A549 treated with AZD9567 at 1 μM for 4 hours (cell line): Measurements from ENCODE around the gene ACAD10. TPM values are rescaled to one million over a fixed set of nuclear protein-coding genes. Genes with fewer than 3 reads are reported as not detected.

Experiments used
- total RNA-seq: library from RNA; stranded (reverse); fragments of 200-300 nt; extraction: Qiagen RNA extraction; gene quantifications from 5 replicates; pipeline ENCODE4 v1.2.3, GENCODE V29; 2022; ENCODE audit not compliant: insufficient read depth

Gene ACAD10
- total RNA-seq, result 10.2 to 13.1 TPM (median 10.4 TPM) in 5 replicates

DNA sequence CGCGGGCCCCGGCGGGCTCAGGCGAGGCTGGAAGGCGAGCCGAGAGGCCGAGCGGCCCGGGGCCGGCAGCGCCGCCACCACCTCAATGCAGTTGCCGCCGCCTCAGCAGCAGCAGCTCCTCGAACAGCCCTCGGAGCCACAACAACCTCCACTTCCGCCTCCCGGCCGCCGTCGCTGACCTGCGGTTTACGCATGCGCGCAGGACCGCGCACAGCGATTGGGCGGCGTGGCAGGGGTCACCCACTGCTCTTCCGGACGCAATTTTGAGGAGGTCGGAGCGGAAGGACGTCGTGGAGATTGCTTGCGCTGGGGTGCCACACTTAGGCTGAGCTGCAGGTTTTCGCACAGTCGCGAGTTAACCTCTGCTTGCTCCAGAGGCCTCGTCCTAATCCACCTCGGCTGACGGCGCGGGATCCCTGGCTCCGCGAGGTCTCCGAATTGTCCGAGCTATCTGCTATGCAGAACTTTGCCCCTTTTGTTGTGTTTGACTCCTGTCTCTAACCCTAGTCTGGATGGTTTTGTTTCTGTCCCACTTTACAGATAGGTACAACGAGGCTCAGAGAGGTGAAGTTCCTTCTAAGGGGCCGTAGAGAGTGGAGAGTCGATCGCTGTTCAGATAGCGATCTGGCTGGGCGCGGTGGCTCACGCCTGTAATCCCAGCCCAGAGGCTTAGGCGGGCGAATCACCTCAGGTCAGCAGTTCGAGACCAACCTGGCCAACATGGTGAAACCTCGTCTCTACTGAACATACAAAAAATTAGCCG lies at the start of gene ACAD10, which contains the start of gene BRAP:
Gene ACAD10 (plus strand): TSS at position 243 of the 763 bp plus-strand sequence. CDS start 6,657 bp downstream, outside the sequence.
Gene BRAP (minus strand): TSS at position 146 of the 763 bp plus-strand sequence. CDS start 164 bp downstream, outside the sequence.

DNA sequence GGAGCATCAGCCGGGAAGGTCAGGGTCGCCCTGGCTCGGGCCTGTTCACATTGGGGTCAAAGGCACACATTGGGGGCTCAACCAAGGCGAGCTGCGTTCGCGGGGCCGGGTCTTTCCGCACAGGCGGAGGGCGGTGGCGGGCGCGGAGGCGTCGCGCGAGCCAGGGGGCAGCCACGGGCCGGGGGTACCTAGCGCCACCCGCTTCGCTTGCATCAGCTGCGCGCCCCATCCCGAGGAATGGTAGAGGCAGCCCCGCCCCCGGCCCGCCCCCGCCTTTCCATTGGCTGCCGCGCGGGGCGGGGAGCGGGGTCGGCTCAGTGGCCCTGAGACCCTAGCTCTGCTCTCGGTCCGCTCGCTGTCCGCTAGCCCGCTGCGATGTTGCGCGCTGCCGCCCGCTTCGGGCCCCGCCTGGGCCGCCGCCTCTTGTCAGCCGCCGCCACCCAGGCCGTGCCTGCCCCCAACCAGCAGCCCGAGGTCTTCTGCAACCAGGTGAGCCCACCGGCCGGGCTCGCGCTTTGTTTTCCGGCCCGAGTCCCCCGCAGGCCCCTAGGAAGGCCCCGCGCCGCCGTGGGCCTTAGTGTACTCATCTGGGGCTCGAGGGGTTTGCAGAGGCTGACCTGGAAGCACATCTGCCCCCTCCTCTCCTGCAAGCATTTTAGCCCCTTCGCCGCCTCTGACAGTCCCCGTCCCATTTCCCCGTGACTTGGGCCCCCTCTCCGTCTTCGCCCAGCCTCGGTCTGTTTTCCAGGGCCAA lies 80.9 kb downstream of the ACAD10 start, which contains the start of gene ALDH2:
Gene ALDH2 (plus strand): TSS at position 326 of the 754 bp plus-strand sequence. CDS start 50 bp downstream, at position 376.

Other genes starting within 250 kb of the ACAD10 start
- gene ATXN2, start 86.7 kb upstream of the ACAD10 start, total RNA-seq, result 46.4 to 52.8 TPM (median 49.5 TPM) in 5 replicates
- 12.7 to 14.2 TPM (median 13.0 TPM) in 5 replicates for gene BRAP, start 97 bp upstream of the ACAD10 start, total RNA-seq
- gene ALDH2, start 80.9 kb downstream of the ACAD10 start, total RNA-seq, result 83.2 to 92.6 TPM (median 88.6 TPM) in 5 replicates
- 53.0 to 64.6 TPM (median 57.4 TPM) in 5 replicates for gene MAPKAPK5, start 156.2 kb downstream of the ACAD10 start, total RNA-seq